Calu3 (cell line): ENCODE measurements around the gene CCDC187. TPM values are rescaled to one million over a fixed set of nuclear protein-coding genes. Genes with fewer than 3 reads are reported as not detected.

ENCODE experiments used
- BruUV-seq: library from RNA; stranded (reverse); fragments of 400-500 nt; replicated peaks from 2 replicates; lab custom pipeline; 2021; lab: Mats Ljungman, UMichigan
- CTCF ChIA-PET: fragments of 300-600 bp; sonication (Branson Sonifier 250); formaldehyde crosslinking; loops from one replicate; lab custom pipeline; 2022; ENCODE audit warnings: antibody characterized with exemption; lab: Charles Lee
- DNase-seq: peaks from one replicate; pipeline ENCODE4 v3.0.0; 2022
- H3K27ac Mint-ChIP-seq: one replicate; pipeline ENCODE4 v1.8.0; 2022; ENCODE audit warnings: mixed read lengths; ENCODE audit not compliant: unreplicated experiment
- H3K27me3 Mint-ChIP-seq: one replicate; pipeline ENCODE4 v1.8.0; 2022; ENCODE audit warnings: mixed read lengths; ENCODE audit not compliant: unreplicated experiment
- H3K36me3 Mint-ChIP-seq: one replicate; pipeline ENCODE4 v1.8.0; 2022; ENCODE audit warnings: mild to moderate bottlenecking, moderate library complexity, mixed read lengths; ENCODE audit not compliant: insufficient read depth, unreplicated experiment
- H3K4me1 Mint-ChIP-seq: one replicate; pipeline ENCODE4 v1.8.0; 2022; ENCODE audit warnings: mild to moderate bottlenecking, low read depth, mixed read lengths; ENCODE audit not compliant: unreplicated experiment
- H3K4me3 Mint-ChIP-seq: one replicate; pipeline ENCODE4 v1.8.0; 2022; ENCODE audit warnings: mild to moderate bottlenecking, low read depth, moderate library complexity, mixed read lengths; ENCODE audit not compliant: unreplicated experiment
- H3K9me3 Mint-ChIP-seq: one replicate; pipeline ENCODE4 v1.8.0; 2022; ENCODE audit warnings: low read depth, mixed read lengths; ENCODE audit not compliant: unreplicated experiment
- CTCF ChIP-seq: fragments of 200-600 bp; IDR thresholded peaks from one replicate; pipeline ENCODE4 v1.8.0; 2022; ENCODE audit warnings: antibody characterized with exemption; ENCODE audit not compliant: unreplicated experiment
- intact Hi-C: fragments of 100-400 bp; cut with micrococcal nuclease; formaldehyde crosslinking; loops from one replicate; pipeline ENCODE4 v1.10.0; 2022; ENCODE audit not compliant: unreplicated experiment
- total RNA-seq: library from RNA; stranded (reverse); gene quantifications from 2 replicates; pipeline ENCODE4 v1.2.3, GENCODE V29; 2022

The CCDC187 gene
- total RNA-seq, 1 experiment from 2014 or later = 0.73 TPM

- no TSS peak for BruUV-seq
- TF ChIP-seq CTCF = no peak
- DNase-seq = no peak
- Mint-ChIP-seq H3K27me3 (no peaks in the 10 kb centered on the region), H3K27ac (no peak overlapping the region), H3K9me3 (no peaks in the 10 kb centered on the region), H3K36me3 (peaks cover 10% of the 10 kb centered on the region), H3K4me3 (no peak overlapping the region), H3K4me1 (no peaks in the 10 kb centered on the region)
- intact Hi-C loops = no loop called here
- CTCF ChIA-PET = interaction anchor here (0.6 kb wide), 1 partner anchor 546 kb away, joined by 4 read pairs; no protein-coding TSS in a partner anchor
Observed at GRCh38 chr9:136219276-136219675, 84.6 kb downstream of the CCDC187 start.

GRCh38 chr9:136218673-136219072 is 85.2 kb downstream of the CCDC187 start:
- no peak for TF ChIP-seq CTCF
- DNase-seq = no peak
- no peak overlapping the region for H3K27ac Mint-ChIP-seq
- no peaks in the 10 kb centered on the region for H3K9me3 Mint-ChIP-seq
- no TSS peak for BruUV-seq
- no peaks in the 10 kb centered on the region for H3K4me1 Mint-ChIP-seq
- peaks cover 10% of the 10 kb centered on the region for H3K36me3 Mint-ChIP-seq
- intact Hi-C loops = no loop called here
- H3K4me3 Mint-ChIP-seq = no peak overlapping the region
- H3K27me3 Mint-ChIP-seq = no peaks in the 10 kb centered on the region
- CTCF ChIA-PET = no interaction called here

GRCh38 chr9:136218271-136218670 is 85.6 kb downstream of the CCDC187 start:
- TF ChIP-seq CTCF = no peak
- Mint-ChIP-seq H3K27ac (no peak overlapping the region), H3K36me3 (peaks cover 10% of the 10 kb centered on the region), H3K4me1 (no peaks in the 10 kb centered on the region), H3K9me3 (no peaks in the 10 kb centered on the region), H3K27me3 (no peaks in the 10 kb centered on the region), H3K4me3 (no peak overlapping the region)
- CTCF ChIA-PET = no interaction called here
- DNase-seq = no peak
- no TSS peak for BruUV-seq
- intact Hi-C loops = no loop called here

GRCh38 chr9:136216541-136217244 is 87.2 kb downstream of the CCDC187 start:
- no peaks in the 10 kb centered on the region for H3K4me1 Mint-ChIP-seq
- H3K27me3 Mint-ChIP-seq = no peaks in the 10 kb centered on the region
- peaks cover 10% of the 10 kb centered on the region for H3K36me3 Mint-ChIP-seq
- no peak overlapping the region for H3K27ac Mint-ChIP-seq
- H3K9me3 Mint-ChIP-seq = no peaks in the 10 kb centered on the region
- CTCF ChIA-PET = no interaction called here
- TF ChIP-seq CTCF = no peak
- intact Hi-C loops = no loop called here
- BruUV-seq = no TSS peak
- H3K4me3 Mint-ChIP-seq = no peak overlapping the region
- DNase-seq = no peak
